Mesothelial cell of epicardium (in vitro differentiated cells): ENCODE measurements around the gene CNTN4. TPM values are rescaled to one million over a fixed set of nuclear protein-coding genes. Genes with fewer than 3 reads are reported as not detected.

ENCODE experiments used
- DNase-seq, 2 experiments: peaks; one replicate each; pipeline ENCODE4 v3.0.0; 2021; ENCODE audit warnings: low spot score in 2 of 2; ENCODE audit not compliant: unreplicated experiment in 2 of 2
- H3K27ac Mint-ChIP-seq: 2 replicates; pipeline ENCODE4 v1.8.0; 2021; ENCODE audit warnings: mixed read lengths
- H3K27me3 Mint-ChIP-seq: 2 replicates; pipeline ENCODE4 v1.8.0; 2021; ENCODE audit warnings: low read depth, mixed read lengths
- H3K36me3 Mint-ChIP-seq: 2 replicates; pipeline ENCODE4 v1.8.0; 2021; ENCODE audit warnings: mixed read lengths
- H3K4me1 Mint-ChIP-seq: 2 replicates; pipeline ENCODE4 v1.8.0; 2021; ENCODE audit warnings: mixed read lengths
- H3K4me3 Mint-ChIP-seq: 2 replicates; pipeline ENCODE4 v1.8.0; 2021; ENCODE audit warnings: mild to moderate bottlenecking, moderate library complexity, mixed read lengths
- H3K9me3 Mint-ChIP-seq: 2 replicates; pipeline ENCODE4 v1.8.0; 2021; ENCODE audit warnings: mixed read lengths
- CTCF ChIP-seq: fragments of 200-600 bp; sonication (generic); IDR thresholded peaks from one replicate; pipeline ENCODE4 v1.5.0; 2021; ENCODE audit warnings: antibody characterized with exemption; ENCODE audit not compliant: unreplicated experiment
- total RNA-seq: library from RNA; stranded (reverse); gene quantifications from 3 replicates; pipeline ENCODE4 v1.2.1, GENCODE V29; 2021

The CNTN4 gene
- total RNA-seq, 1 donor from 2014 or later, result 68.9 TPM

- H3K27ac Mint-ChIP-seq, result no peak overlapping the region
- H3K4me1 Mint-ChIP-seq, result peaks cover 6% of the 10 kb centered on the region
- H3K9me3 Mint-ChIP-seq, result peaks cover 8% of the 10 kb centered on the region
- H3K36me3 Mint-ChIP-seq, result peaks cover 3% of the 10 kb centered on the region
- no peak overlapping the region for H3K4me3 Mint-ChIP-seq
- DNase-seq, result no peak
- H3K27me3 Mint-ChIP-seq, result no peaks in the 10 kb centered on the region
- no peak for TF ChIP-seq CTCF
Measured at GRCh38 chr3:2774481-2775249, 676.0 kb downstream of the CNTN4 start.

GRCh38 chr3:2783261-2783660 is 684.6 kb downstream of the CNTN4 start:
- Mint-ChIP-seq H3K36me3 (no peaks in the 10 kb centered on the region), H3K27ac (no peak overlapping the region), H3K9me3 (no peaks in the 10 kb centered on the region), H3K4me1 (no peaks in the 10 kb centered on the region), H3K27me3 (no peaks in the 10 kb centered on the region), H3K4me3 (no peak overlapping the region)
- DNase-seq, result no peak
- no peak for TF ChIP-seq CTCF

GRCh38 chr3:2784627-2785026 is 686.0 kb downstream of the CNTN4 start:
- no peak overlapping the region for H3K27ac Mint-ChIP-seq
- no peak for TF ChIP-seq CTCF
- no peaks in the 10 kb centered on the region for H3K27me3 Mint-ChIP-seq
- H3K9me3 Mint-ChIP-seq, result no peaks in the 10 kb centered on the region
- no peak for DNase-seq
- H3K4me3 Mint-ChIP-seq, result no peak overlapping the region
- H3K4me1 Mint-ChIP-seq, result no peaks in the 10 kb centered on the region
- H3K36me3 Mint-ChIP-seq, result no peaks in the 10 kb centered on the region

GRCh38 chr3:2790266-2790815 is 691.7 kb downstream of the CNTN4 start:
- no peaks in the 10 kb centered on the region for H3K36me3 Mint-ChIP-seq
- H3K27ac Mint-ChIP-seq, result no peak overlapping the region
- no peak for DNase-seq
- peaks cover 5% of the 10 kb centered on the region for H3K9me3 Mint-ChIP-seq
- peaks cover 8% of the 10 kb centered on the region for H3K4me1 Mint-ChIP-seq
- no peak for TF ChIP-seq CTCF
- no peak overlapping the region for H3K4me3 Mint-ChIP-seq
- H3K27me3 Mint-ChIP-seq, result no peaks in the 10 kb centered on the region

GRCh38 chr3:2792432-2792831 is 693.8 kb downstream of the CNTN4 start:
- Mint-ChIP-seq H3K9me3 (peaks cover 5% of the 10 kb centered on the region), H3K36me3 (no peaks in the 10 kb centered on the region), H3K4me3 (no peak overlapping the region), H3K27ac (no peak overlapping the region), H3K4me1 (peaks cover 8% of the 10 kb centered on the region), H3K27me3 (no peaks in the 10 kb centered on the region)
- DNase-seq, result no peak
- TF ChIP-seq CTCF, result no peak
